Measurements from ENCODE around the gene CTSK.

The CTSK gene

GRCh38 chr1:150760013-150760412 lies 48.0 kb downstream of the CTSK start:
- DNase-seq (ENCODE audit: low read depth): no peak

DNA sequence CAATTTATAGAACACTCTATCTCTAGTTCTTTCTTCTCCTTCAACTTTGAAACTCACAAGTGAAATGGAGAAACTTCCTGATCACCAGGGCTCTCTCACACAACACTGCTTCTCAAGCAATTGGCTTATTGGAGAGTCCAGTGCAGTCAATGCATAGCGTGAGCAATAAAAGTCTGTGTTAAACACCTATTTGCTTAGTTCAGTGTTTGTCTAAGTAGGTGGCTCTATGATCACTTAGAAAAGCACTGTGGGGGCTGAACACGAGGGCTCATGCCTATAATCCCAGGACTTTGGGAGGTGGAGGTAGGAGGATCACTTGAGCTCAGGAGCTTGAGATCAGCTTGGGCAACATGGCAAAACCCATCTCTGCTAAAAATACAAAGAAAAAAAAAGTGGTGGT lies 54.6 kb downstream of the CTSK start:
- DNase-seq (ENCODE audit: low read depth): no peak

DNA sequence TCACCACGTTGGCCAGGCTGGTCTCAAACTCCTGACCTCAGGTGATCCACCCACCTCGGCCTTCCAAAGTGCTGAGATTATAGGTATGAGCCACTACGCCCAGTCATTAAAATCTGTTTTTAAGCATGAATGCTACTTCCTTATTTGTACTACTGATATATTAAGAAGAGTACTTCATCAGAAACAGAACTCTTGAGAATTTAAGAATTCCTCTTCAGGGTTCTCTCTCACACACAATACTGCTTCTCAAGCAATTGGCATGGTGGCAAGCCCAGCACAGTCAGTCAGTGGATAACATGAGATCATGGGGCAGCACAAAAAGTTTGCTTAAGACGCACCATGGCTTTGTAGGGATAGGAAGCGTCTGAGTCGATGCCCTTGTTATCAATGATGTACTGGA lies 56.6 kb downstream of the CTSK start:
- DNase-seq (ENCODE audit: low read depth): no peak

DNA sequence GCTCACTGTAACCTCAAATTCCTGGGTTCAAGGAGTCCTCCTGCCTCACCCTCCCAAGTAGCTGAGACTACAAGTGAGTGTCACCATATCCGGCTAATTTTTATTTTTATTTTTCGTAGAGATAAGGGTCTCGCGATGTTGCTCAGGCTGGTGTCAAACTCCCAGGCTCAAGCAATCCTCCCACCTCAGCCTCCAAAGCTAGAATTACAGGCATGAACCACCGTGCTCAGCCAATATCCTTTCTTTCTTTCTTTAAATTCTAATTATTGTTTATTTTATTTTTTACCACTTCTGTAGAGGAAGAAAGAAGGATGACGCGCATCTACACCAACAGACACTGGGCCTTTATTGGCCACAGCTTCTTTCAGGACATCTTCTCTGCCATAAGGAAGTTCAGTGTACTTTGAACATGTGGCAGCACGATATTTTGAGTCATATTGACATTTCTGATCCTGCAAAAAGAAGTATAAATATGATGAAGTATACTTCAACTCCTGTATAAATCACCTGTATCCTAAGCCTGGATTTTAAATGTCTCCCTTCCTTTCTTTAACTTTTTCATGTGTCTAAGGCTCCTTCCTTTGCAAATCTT lies 58.2 kb downstream of the CTSK start:
- no peak for DNase-seq (ENCODE audit: low read depth)

DNA sequence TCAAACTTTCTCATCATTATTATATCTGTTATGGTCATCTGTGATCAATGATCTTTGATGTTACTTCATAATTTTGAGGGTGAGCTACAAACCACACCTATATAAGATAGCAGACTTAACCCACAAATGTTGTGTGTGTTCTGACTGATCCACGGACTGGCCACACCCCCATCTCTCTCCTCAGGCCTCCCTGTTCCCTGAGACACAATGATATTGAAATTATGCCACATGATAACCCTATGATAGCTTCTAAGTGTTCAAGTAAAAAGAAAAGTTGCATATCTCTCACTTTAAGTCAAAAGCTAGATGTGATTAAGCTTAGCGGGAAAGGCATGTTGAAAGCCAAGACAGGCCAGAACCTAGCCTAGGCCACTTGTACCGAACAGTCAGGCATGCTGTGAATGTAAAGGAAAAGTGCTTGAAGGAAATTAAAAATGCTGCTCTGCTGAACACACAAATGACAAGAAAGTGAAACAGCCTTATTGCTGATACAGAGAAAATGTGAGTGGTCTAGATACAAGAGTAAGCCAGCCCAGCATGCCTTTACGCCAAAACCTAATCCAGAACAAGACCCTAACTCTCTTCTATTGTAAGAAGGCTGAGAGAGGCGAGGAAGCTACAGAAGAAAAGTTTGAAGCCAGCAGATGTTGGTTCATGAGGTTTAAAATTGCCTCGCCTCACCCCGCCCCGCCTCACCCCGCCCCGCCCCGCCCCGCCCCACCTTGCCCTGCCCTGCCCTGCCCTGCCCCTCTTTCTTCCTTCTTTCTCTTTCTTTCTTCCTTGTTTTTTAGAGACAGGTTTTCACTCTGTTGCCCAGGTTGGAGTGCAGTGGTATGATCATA lies 59.0 kb downstream of the CTSK start:
- no peak for DNase-seq (ENCODE audit: low read depth)
